WTC11 (cell line): Measurements from ENCODE around the gene CREB3. TPM values are rescaled to one million over a fixed set of nuclear protein-coding genes. Genes with fewer than 3 reads are reported as not detected.
A peak's percentile ranks its signal among the peaks of the same experiment; 100 is the strongest.

Experiments
- ARID4B ChIP-seq: sonication (generic); formaldehyde crosslinking; IDR thresholded peaks from 2 replicates; pipeline ENCODE4 v1.8.0; 2023; ENCODE audit warnings: missing genetic modification reagents, mild to moderate bottlenecking, borderline replicate concordance
- E2F4 ChIP-seq: sonication (generic); formaldehyde crosslinking; IDR thresholded peaks from 2 replicates; pipeline ENCODE4 v1.8.1; 2022; ENCODE audit warnings: low read depth, mild to moderate bottlenecking, moderate library complexity, missing genetic modification reagents, borderline replicate concordance
- FOXP4 ChIP-seq: sonication (generic); formaldehyde crosslinking; IDR thresholded peaks from 2 replicates; pipeline ENCODE4 v1.8.0; 2022; ENCODE audit warnings: mild to moderate bottlenecking, missing genetic modification reagents
- HMGXB4 ChIP-seq: sonication (generic); formaldehyde crosslinking; IDR thresholded peaks from 2 replicates; pipeline ENCODE4 v1.8.1; 2023; ENCODE audit warnings: mild to moderate bottlenecking, moderate library complexity, missing genetic modification reagents
- JAZF1 ChIP-seq: fragments of 250-450 bp; sonication (Bioruptor Pico); IDR thresholded peaks from 2 replicates; pipeline ENCODE4 v1.9.0; 2021; ENCODE audit warnings: moderate library complexity, mild to moderate bottlenecking, inconsistent platforms
- NFATC4 ChIP-seq: fragments of 250-450 bp; sonication (Bioruptor Pico); IDR thresholded peaks from 2 replicates; pipeline ENCODE4 v1.9.0; 2021; ENCODE audit warnings: mild to moderate bottlenecking
- PRDM15 ChIP-seq: sonication (generic); formaldehyde crosslinking; IDR thresholded peaks from 2 replicates; pipeline ENCODE4 v1.8.0; 2022; ENCODE audit warnings: missing genetic modification reagents
- PRRX2 ChIP-seq: fragments of 250-450 bp; sonication (Bioruptor Pico); IDR thresholded peaks from 2 replicates; pipeline ENCODE4 v1.8.0; 2021; ENCODE audit warnings: mild to moderate bottlenecking
- TEAD4 ChIP-seq: sonication (generic); formaldehyde crosslinking; IDR thresholded peaks from 2 replicates; pipeline ENCODE4 v1.8.0; 2022; ENCODE audit warnings: mild to moderate bottlenecking, missing genetic modification reagents
- USF1 ChIP-seq: sonication (generic); formaldehyde crosslinking; IDR thresholded peaks from 2 replicates; pipeline ENCODE4 v1.8.0; 2022; ENCODE audit warnings: mild to moderate bottlenecking, missing genetic modification reagents
- ZNF416 ChIP-seq: fragments of 250-450 bp; sonication (Bioruptor Pico); IDR thresholded peaks from 2 replicates; pipeline ENCODE4 v1.9.0; 2021; ENCODE audit warnings: mild to moderate bottlenecking, inconsistent platforms
- ZNF423 ChIP-seq: fragments of 250-450 bp; sonication (Bioruptor Pico); IDR thresholded peaks from 2 replicates; pipeline ENCODE4 v2.1.2; 2022; ENCODE audit warnings: mild to moderate bottlenecking, moderate library complexity
- total RNA-seq: library from RNA; stranded (reverse); gene quantifications from 3 replicates; pipeline ENCODE4 v1.2.3, GENCODE V29; 2021

CREB3 gene
- total RNA-seq, 1 experiment from 2014 or later, result 21.4 TPM

GRCh38 chr9:35732185-35732799 lies at the start of gene CREB3, which contains the start of gene TLN1 (continued):
- TF ChIP-seq FOXP4 (no peak), JAZF1 (CRISPR knock-in tag) (no peak), USF1 (no peak; the same call in 1 of the 2 replicates), ZNF423 (CRISPR knock-in tag) (peak; percentile 49; the same call in 1 of the 2 replicates), TEAD4 (no peak), ZNF416 (CRISPR knock-in tag) (no peak), NFATC4 (CRISPR knock-in tag) (no peak), ARID4B (CRISPR knock-in tag) (peak; percentile 41), PRRX2 (no peak), PRDM15 (CRISPR knock-in tag) (peak; percentile 72), HMGXB4 (CRISPR knock-in tag) (peak; percentile 96), E2F4 (CRISPR knock-in tag) (no peak)
